Sigmoid colon (tissue), 7 donors: Measurements from ENCODE around the gene UGT2B7. TPM values are rescaled to one million over a fixed set of nuclear protein-coding genes. Genes with fewer than 3 reads are reported as not detected.

ENCODE experiments used
- DNase-seq: peaks from one replicate; pipeline ENCODE4 v3.0.0-alpha.2; 2019
- H3K27ac ChIP-seq, 4 donors: fragments of 200-600 bp; sonication (generic); one replicate each; pipeline ENCODE4 v1.5.1; 2016 to 2019; ENCODE audit warnings: mild to moderate bottlenecking in 1 of 4
- H3K27me3 ChIP-seq, 3 donors: fragments of 200-600 bp; sonication (generic); one replicate each; pipeline ENCODE4 v1.5.1; 2019; ENCODE audit warnings: mild to moderate bottlenecking in 1 of 3
- H3K36me3 ChIP-seq, 4 donors: fragments of 200-600 bp; sonication (generic); one replicate each; pipeline ENCODE4 v1.5.1; 2016 to 2019
- H3K4me1 ChIP-seq, 4 donors: fragments of 200-600 bp; sonication (generic); one replicate each; pipeline ENCODE4 v1.5.1; 2017 to 2019
- H3K4me3 ChIP-seq, 4 donors: fragments of 200-600 bp; sonication (generic); one replicate each; pipeline ENCODE4 v1.5.1; 2017 to 2019; ENCODE audit warnings: mild to moderate bottlenecking in 2 of 4, moderate library complexity in 1 of 4
- H3K9me3 ChIP-seq, 4 donors: fragments of 200-600 bp in 3 of 4; sonication (generic) in 3 of 4; one replicate each; pipeline versions ENCODE4 v1.5.1 to v1.6.1; 2013 to 2019
- EP300 ChIP-seq, 4 donors: sonication (generic); formaldehyde crosslinking; IDR thresholded peaks; one replicate each; pipeline ENCODE4 v1.6.1; 2017; ENCODE audit warnings: antibody characterized with exemption in 4 of 4
- POLR2A ChIP-seq, 2 donors: fragments of 450-650 bp; IDR thresholded peaks; one replicate each; pipeline ENCODE4 v1.6.1; 2016; ENCODE audit warnings: antibody characterized with exemption in 2 of 2, mild to moderate bottlenecking in 2 of 2, moderate library complexity in 2 of 2
- POLR2AphosphoS5 ChIP-seq, 4 donors: sonication (generic); formaldehyde crosslinking; IDR thresholded peaks; one replicate each; pipeline ENCODE4 v1.6.1; 2017; ENCODE audit warnings: antibody characterized with exemption in 4 of 4
- WGBS, 2 donors: extraction: QIAGEN DNeasy Blood & Tissue Kit; methylation state at CpG; one replicate each; pipeline ENCODE4 v1.1.7; 2013; 5-methylcytosine and 5-hydroxymethylcytosine counted together
- intact Hi-C: fragments of 100-400 bp; cut with DNase I; formaldehyde crosslinking; loops from one replicate; pipeline ENCODE4 v1.15.1; 2023
- polyA plus RNA-seq, 3 donors: library from polyadenylated mRNA; stranded (reverse); fragments of 200-250 nt; gene quantifications; one replicate each; pipeline ENCODE4 v1.2.3, GENCODE V29; 2013
- total RNA-seq, 4 donors: library from RNA; depleted of rRNA; stranded (reverse); fragments of >200 nt; gene quantifications; one replicate each; pipeline ENCODE4 v1.1.0, GENCODE V29; 2016
- TF ChIP-seq, protein P1 (sequence below), 4 experiments: fragments of 450-650 bp in 3 of 4; fragments of 200-600 bp in 1 of 4; IDR thresholded peaks; one replicate each; pipeline ENCODE4 v1.5.1; 2016 to 2019; ENCODE audit warnings: antibody characterized with exemption in 4 of 4, mild to moderate bottlenecking in 3 of 4, moderate library complexity in 2 of 4
- donor health status: healthy with polysubstance abuse.
- donor health status: Bipolar disorder and iron deficiency.
- donor health status: healthy.

Gene UGT2B7
- total and polyA plus RNA-seq, 7 donors = 1.6 to 2.5 (median 2.4) TPM; not detected in 4

DNA sequence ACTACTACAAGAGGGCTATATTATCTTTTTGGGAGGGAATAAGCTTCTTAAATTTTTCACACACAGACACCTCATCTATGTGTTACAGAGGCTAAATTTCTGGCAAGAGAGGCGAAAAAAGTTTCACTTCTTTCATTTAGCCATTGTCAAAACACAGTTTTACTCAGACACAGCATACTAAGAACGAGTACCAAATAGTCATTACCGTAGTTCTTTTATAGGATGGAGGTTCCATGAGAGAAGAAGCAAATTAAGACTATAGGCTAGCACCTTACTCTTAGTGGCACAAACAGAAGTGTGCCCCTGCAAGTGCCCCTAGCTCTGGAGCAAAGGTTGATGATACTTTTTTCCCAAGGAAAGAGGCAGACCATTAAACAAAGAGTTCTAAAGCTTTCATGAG, 26.2 kb downstream of the UGT2B7 start:
- H3K27me3 ChIP-seq = no peaks in the 10 kb centered on the region
- TF ChIP-seq, protein P1, sequence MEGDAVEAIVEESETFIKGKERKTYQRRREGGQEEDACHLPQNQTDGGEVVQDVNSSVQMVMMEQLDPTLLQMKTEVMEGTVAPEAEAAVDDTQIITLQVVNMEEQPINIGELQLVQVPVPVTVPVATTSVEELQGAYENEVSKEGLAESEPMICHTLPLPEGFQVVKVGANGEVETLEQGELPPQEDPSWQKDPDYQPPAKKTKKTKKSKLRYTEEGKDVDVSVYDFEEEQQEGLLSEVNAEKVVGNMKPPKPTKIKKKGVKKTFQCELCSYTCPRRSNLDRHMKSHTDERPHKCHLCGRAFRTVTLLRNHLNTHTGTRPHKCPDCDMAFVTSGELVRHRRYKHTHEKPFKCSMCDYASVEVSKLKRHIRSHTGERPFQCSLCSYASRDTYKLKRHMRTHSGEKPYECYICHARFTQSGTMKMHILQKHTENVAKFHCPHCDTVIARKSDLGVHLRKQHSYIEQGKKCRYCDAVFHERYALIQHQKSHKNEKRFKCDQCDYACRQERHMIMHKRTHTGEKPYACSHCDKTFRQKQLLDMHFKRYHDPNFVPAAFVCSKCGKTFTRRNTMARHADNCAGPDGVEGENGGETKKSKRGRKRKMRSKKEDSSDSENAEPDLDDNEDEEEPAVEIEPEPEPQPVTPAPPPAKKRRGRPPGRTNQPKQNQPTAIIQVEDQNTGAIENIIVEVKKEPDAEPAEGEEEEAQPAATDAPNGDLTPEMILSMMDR (IDR thresholded peaks at IDR 0.05) = no peak
- TF ChIP-seq POLR2A (IDR thresholded peaks at IDR 0.05) = no peak
- TF ChIP-seq POLR2AphosphoS5 (IDR thresholded peaks at IDR 0.05) = no peak
- TF ChIP-seq EP300 (IDR thresholded peaks at IDR 0.05) = no peak
- H3K4me3 ChIP-seq = no peak overlapping the region
- no peak overlapping the region for H3K27ac ChIP-seq
- DNase-seq = no peak
- intact Hi-C loops = no loop called here
- no peaks in the 10 kb centered on the region for H3K9me3 ChIP-seq
- no peaks in the 10 kb centered on the region for H3K36me3 ChIP-seq
- no peaks in the 10 kb centered on the region for H3K4me1 ChIP-seq
- WGBS, 2 donors = 61 to 63% methylated on average over 3 of the region's 3 CpGs

DNA sequence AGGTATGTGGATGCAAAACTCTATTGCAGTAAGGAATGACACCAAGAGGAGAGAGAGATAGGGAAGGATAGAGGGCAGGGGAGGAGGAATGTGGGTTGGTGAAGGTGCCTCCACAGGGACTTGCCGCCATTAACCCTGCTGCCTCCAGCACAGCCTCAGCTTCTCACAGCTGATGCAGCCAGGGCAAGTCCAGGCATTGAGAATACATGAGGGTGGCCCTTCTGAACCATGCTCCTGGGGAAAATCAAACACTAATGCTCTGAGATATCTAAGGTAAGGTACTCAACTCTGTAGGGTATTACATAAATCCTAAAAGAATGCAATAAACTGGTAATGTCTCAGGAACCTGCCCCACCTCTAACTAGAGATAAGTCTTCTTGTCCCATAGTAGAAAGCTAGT, 28.7 kb downstream of the UGT2B7 start:
- no peak overlapping the region for H3K4me3 ChIP-seq
- intact Hi-C loops = loop anchor here (5.0 kb wide), 1 partner anchor 238 kb away; no protein-coding TSS in a partner anchor
- 98% methylated on average over 1 of the region's 1 CpG for WGBS, 2 donors

DNA sequence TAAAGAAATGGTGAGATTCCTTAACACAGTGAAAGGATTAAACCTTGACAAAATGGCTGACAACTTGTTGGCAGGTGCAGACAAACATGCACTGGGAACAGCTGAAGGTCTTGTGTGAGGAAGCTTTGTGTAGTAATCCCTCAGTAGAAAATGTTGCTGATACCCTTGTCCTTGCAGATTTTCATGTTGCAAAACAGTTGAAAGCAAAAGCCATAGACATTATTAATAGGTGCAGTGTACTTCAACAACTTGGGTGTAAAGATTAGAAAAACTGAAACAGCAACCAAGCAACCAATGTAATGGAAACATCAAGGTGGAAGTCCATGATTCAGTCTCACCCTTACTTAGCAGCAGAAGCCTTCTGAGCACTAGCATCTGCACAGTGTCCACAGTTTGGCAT, 29.8 kb downstream of the UGT2B7 start:
- intact Hi-C loops = loop anchor here (5.0 kb wide), 1 partner anchor 239 kb away; no protein-coding TSS in a partner anchor
- H3K27ac ChIP-seq = no peak overlapping the region
- TF ChIP-seq POLR2AphosphoS5 (IDR thresholded peaks at IDR 0.05) = peak in 1 of 4 donors; percentile 13
- TF ChIP-seq, protein P1 (IDR thresholded peaks at IDR 0.05) = no peak
- no peak for DNase-seq
- no peak overlapping the region for H3K4me3 ChIP-seq
- no peaks in the 10 kb centered on the region for H3K9me3 ChIP-seq
- no peaks in the 10 kb centered on the region for H3K27me3 ChIP-seq
- no peaks in the 10 kb centered on the region for H3K36me3 ChIP-seq
- H3K4me1 ChIP-seq = no peaks in the 10 kb centered on the region

More for the DNA sequence above, 28.7 kb downstream of the UGT2B7 start:
- no peak for TF ChIP-seq POLR2AphosphoS5 (IDR thresholded peaks at IDR 0.05)
- TF ChIP-seq EP300 (IDR thresholded peaks at IDR 0.05) = no peak
- TF ChIP-seq POLR2A (IDR thresholded peaks at IDR 0.05) = no peak
- TF ChIP-seq, protein P1 (IDR thresholded peaks at IDR 0.05) = no peak
- Histone ChIP-seq H3K27me3 (no peaks in the 10 kb centered on the region), H3K4me1 (no peaks in the 10 kb centered on the region), H3K9me3 (no peaks in the 10 kb centered on the region), H3K36me3 (no peaks in the 10 kb centered on the region), H3K27ac (no peak overlapping the region)
- no peak for DNase-seq

DNA sequence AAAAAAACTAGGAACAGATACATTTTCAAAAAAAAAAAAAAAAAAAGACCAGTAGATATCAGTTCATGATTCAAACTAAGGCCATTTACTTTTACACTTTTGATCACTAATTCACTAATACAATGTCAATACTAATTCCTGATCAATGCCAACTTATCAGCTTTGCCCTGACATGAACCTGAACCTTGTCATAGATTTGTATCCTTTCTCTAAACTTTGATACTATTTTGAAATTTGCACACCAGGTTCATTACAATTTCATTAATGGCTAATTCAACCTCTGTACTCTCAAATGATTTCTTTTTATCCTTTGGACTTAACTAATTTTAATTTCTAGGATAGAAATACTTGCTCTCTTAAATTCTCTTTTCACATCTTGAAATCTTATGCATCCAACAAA, 37.7 kb downstream of the UGT2B7 start:
- no peak for DNase-seq

DNA sequence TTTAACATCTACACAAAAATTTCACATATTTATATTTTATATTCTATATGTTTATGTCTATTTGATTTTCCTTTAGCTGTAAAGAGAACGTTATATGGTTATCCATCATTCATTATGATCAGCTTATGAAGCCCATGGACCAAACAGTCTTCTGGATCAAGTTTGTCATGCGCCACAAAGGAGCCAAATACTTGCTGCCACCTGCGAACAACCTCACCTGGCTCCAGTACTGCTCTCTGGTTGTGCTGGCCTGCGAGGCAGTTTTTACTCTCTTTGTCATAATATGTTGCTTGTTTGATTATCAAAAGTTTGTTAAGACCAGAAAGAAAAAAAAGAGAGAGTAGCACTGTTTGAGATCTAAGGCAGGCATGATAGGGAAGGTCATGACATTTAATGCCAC, 38.2 kb downstream of the UGT2B7 start:
- no peaks in the 10 kb centered on the region for H3K27me3 ChIP-seq
- H3K27ac ChIP-seq = no peak overlapping the region
- no peaks in the 10 kb centered on the region for H3K9me3 ChIP-seq
- H3K4me3 ChIP-seq = no peak overlapping the region
- intact Hi-C loops = no loop called here
- TF ChIP-seq POLR2A (IDR thresholded peaks at IDR 0.05) (no peak), POLR2AphosphoS5 (IDR thresholded peaks at IDR 0.05) (no peak), EP300 (IDR thresholded peaks at IDR 0.05) (no peak)
- TF ChIP-seq, protein P1 (IDR thresholded peaks at IDR 0.05) = no peak
- H3K4me1 ChIP-seq = no peaks in the 10 kb centered on the region
- 88 to 92% methylated on average over 4 of the region's 4 CpGs for WGBS, 2 donors
- no peak for DNase-seq
- H3K36me3 ChIP-seq = no peaks in the 10 kb centered on the region

More for the DNA sequence above, 37.7 kb downstream of the UGT2B7 start:
- no peak overlapping the region for H3K27ac ChIP-seq
- no peak overlapping the region for H3K4me3 ChIP-seq
- no peaks in the 10 kb centered on the region for H3K27me3 ChIP-seq
- intact Hi-C loops = no loop called here
- H3K9me3 ChIP-seq = no peaks in the 10 kb centered on the region
- H3K36me3 ChIP-seq = no peaks in the 10 kb centered on the region
- TF ChIP-seq EP300 (IDR thresholded peaks at IDR 0.05) (no peak), POLR2AphosphoS5 (IDR thresholded peaks at IDR 0.05) (no peak), POLR2A (IDR thresholded peaks at IDR 0.05) (no peak)
- TF ChIP-seq, protein P1 (IDR thresholded peaks at IDR 0.05) = no peak
- H3K4me1 ChIP-seq = no peaks in the 10 kb centered on the region
